B cell (primary cell): ENCODE measurements around the gene RAPGEF6.

Experiments used
- CTCF ChIP-seq: fragments of 200-600 bp; IDR thresholded peaks from one replicate; pipeline ENCODE4 v1.8.0; 2022; ENCODE audit warnings: antibody characterized with exemption, mild to moderate bottlenecking
- EZH2 ChIP-seq: IDR thresholded peaks from 2 replicates; pipeline ENCODE4 v1.6.1; 2012; ENCODE audit warnings: borderline replicate concordance, low read depth, mild to moderate bottlenecking, moderate library complexity, low read length; ENCODE audit not compliant: insufficient read depth, poor library complexity, severe bottlenecking

- peak; percentile 50 for TF ChIP-seq CTCF
- TF ChIP-seq EZH2 = no peak
Observed at GRCh38 chr5:131647048-131647769, 12.2 kb upstream of the RAPGEF6 start.
